ENCODE measurements around the gene ITGA2.

Gene ITGA2

DNA sequence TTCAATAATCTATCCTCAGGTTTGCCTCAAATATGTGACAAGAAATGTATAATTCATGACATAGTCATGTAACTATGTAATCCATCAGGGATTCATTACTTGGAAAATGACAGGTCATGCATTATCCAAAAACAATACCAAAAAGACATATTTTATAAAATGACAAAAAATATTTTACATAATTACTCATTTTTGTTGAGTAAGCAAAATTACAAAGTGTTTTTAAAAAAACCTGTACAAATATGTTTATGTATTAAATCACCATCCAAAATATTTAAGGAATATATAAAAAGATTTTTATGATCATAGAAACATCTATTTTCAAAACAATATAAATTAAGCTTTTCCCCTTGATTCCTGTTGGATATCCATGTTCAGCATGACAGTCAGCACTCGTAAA is 36.7 kb upstream of the ITGA2 start:
- TF ChIP-seq, protein P1, sequence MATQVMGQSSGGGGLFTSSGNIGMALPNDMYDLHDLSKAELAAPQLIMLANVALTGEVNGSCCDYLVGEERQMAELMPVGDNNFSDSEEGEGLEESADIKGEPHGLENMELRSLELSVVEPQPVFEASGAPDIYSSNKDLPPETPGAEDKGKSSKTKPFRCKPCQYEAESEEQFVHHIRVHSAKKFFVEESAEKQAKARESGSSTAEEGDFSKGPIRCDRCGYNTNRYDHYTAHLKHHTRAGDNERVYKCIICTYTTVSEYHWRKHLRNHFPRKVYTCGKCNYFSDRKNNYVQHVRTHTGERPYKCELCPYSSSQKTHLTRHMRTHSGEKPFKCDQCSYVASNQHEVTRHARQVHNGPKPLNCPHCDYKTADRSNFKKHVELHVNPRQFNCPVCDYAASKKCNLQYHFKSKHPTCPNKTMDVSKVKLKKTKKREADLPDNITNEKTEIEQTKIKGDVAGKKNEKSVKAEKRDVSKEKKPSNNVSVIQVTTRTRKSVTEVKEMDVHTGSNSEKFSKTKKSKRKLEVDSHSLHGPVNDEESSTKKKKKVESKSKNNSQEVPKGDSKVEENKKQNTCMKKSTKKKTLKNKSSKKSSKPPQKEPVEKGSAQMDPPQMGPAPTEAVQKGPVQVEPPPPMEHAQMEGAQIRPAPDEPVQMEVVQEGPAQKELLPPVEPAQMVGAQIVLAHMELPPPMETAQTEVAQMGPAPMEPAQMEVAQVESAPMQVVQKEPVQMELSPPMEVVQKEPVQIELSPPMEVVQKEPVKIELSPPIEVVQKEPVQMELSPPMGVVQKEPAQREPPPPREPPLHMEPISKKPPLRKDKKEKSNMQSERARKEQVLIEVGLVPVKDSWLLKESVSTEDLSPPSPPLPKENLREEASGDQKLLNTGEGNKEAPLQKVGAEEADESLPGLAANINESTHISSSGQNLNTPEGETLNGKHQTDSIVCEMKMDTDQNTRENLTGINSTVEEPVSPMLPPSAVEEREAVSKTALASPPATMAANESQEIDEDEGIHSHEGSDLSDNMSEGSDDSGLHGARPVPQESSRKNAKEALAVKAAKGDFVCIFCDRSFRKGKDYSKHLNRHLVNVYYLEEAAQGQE (IDR thresholded peaks at IDR 0.05; ENCODE audit: insufficient replicate concordance, low read depth): no peak
- TF ChIP-seq, protein P2, sequence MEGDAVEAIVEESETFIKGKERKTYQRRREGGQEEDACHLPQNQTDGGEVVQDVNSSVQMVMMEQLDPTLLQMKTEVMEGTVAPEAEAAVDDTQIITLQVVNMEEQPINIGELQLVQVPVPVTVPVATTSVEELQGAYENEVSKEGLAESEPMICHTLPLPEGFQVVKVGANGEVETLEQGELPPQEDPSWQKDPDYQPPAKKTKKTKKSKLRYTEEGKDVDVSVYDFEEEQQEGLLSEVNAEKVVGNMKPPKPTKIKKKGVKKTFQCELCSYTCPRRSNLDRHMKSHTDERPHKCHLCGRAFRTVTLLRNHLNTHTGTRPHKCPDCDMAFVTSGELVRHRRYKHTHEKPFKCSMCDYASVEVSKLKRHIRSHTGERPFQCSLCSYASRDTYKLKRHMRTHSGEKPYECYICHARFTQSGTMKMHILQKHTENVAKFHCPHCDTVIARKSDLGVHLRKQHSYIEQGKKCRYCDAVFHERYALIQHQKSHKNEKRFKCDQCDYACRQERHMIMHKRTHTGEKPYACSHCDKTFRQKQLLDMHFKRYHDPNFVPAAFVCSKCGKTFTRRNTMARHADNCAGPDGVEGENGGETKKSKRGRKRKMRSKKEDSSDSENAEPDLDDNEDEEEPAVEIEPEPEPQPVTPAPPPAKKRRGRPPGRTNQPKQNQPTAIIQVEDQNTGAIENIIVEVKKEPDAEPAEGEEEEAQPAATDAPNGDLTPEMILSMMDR (IDR thresholded peaks at IDR 0.05; ENCODE audit: insufficient read depth, low read length): no peak
- TF ChIP-seq GABPA (IDR thresholded peaks at IDR 0.05; ENCODE audit: low read depth) (no peak), POLR2AphosphoS5 (IDR thresholded peaks at IDR 0.05; ENCODE audit: low read depth) (no peak)
- no peak overlapping the region for H3K27ac ChIP-seq (replicated peaks)
- H3K4me3 ChIP-seq (replicated peaks; ENCODE audit: insufficient read depth, low read length): no peak overlapping the region
- H3K27me3 ChIP-seq (ENCODE audit: insufficient read depth, poor library complexity, severe bottlenecking): no peaks in the 10 kb centered on the region
- DNase-seq (ENCODE audit: low read depth in 1 of 2, low spot score in 1 of 2): no peak

DNA sequence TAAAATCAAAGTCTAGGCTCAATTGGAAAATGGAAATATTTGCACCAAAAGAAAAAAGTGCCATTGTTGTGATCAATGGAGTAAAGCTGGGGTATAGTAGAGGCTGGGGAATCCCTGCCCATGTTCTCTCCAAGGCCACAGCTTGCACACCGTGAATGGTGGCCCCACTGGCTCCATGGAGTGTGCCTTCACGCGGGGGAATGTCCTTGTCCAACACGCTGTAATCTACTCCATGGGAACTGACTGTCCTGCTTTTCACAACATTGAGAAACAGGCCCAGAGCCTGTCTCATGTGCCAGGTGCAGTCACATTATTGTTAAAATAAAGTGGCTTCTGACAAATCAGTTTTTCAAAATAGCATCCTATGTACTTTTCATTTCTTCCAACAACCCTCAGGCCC is 33.1 kb upstream of the ITGA2 start:
- H3K27me3 ChIP-seq (ENCODE audit: insufficient read depth, poor library complexity, severe bottlenecking): no peaks in the 10 kb centered on the region

DNA sequence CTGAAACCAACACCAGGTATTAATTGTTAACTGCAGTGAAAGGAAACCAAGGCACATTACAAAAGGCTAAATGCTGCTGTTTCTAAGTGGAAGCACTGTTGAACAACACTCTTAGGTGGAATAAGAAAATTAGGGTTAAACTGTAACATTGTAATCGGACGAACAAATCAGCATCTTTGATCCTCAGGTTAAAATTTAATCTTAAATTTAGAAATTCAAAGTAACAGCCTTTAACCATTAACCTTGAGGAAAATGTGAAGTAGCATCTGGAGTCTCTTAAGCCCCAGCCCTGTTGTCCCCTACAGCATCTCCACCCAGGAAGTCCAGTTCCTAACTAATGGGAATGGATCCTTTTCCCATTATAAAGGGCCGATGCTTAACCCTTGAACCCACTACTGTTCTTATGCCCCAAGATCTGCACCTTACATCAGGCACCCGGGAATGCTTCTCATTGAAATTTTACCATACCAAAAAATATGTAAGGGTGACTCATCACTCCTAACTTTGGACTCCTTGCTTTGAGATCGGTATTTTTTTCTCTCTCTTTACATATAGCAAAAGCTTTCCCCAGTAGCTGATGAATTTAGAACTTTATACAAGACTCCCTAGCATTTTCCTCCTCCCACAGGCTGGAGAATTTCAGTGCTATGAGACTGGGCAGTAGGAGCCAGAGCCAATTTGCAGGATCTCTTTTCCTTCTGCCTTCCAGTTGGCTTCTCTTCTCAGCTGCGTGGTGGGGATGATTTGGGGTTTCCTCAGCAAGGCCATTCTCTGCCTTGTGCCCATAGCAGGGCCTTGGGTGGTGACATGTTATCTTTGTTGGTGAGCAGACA is 32.0 kb upstream of the ITGA2 start:
- no peak for DNase-seq (ENCODE audit: low read depth in 1 of 2, low spot score in 1 of 2)
- H3K27ac ChIP-seq (replicated peaks): no peak overlapping the region

More for the DNA sequence above, 33.1 kb upstream of the ITGA2 start:
- no peak overlapping the region for H3K4me3 ChIP-seq (replicated peaks; ENCODE audit: insufficient read depth, low read length)
- no peak overlapping the region for H3K27ac ChIP-seq (replicated peaks)
- TF ChIP-seq POLR2AphosphoS5 (IDR thresholded peaks at IDR 0.05; ENCODE audit: low read depth): no peak
- no peak for TF ChIP-seq GABPA (IDR thresholded peaks at IDR 0.05; ENCODE audit: low read depth)
- TF ChIP-seq, protein P1 (IDR thresholded peaks at IDR 0.05; ENCODE audit: insufficient replicate concordance, low read depth): no peak
- TF ChIP-seq SPI1 (IDR thresholded peaks at IDR 0.05; ENCODE audit: borderline replicate concordance, low read depth): no peak
- TF ChIP-seq, protein P2 (IDR thresholded peaks at IDR 0.05; ENCODE audit: insufficient read depth, low read length): no peak
- DNase-seq (ENCODE audit: low read depth in 1 of 2, low spot score in 1 of 2): no peak

More for the DNA sequence above, 32.0 kb upstream of the ITGA2 start:
- TF ChIP-seq, protein P2 (IDR thresholded peaks at IDR 0.05; ENCODE audit: insufficient read depth, low read length): no peak
- TF ChIP-seq POLR2AphosphoS5 (IDR thresholded peaks at IDR 0.05; ENCODE audit: low read depth) (no peak), SPI1 (IDR thresholded peaks at IDR 0.05; ENCODE audit: borderline replicate concordance, low read depth) (no peak), GABPA (IDR thresholded peaks at IDR 0.05; ENCODE audit: low read depth) (no peak)
- TF ChIP-seq, protein P1 (IDR thresholded peaks at IDR 0.05; ENCODE audit: insufficient replicate concordance, low read depth): no peak
- H3K27me3 ChIP-seq (ENCODE audit: insufficient read depth, poor library complexity, severe bottlenecking): no peaks in the 10 kb centered on the region
- no peak overlapping the region for H3K4me3 ChIP-seq (replicated peaks; ENCODE audit: insufficient read depth, low read length)
